Measurements from ENCODE around the gene MEA1.
A peak's percentile ranks its signal among the peaks of the same experiment; 100 is the strongest.
"Not testable (repeated sequence)": the region's sequence is repeated elsewhere in the genome, so short reads cannot be mapped to it uniquely, and the experiment has no call there.

MEA1 gene

DNA sequence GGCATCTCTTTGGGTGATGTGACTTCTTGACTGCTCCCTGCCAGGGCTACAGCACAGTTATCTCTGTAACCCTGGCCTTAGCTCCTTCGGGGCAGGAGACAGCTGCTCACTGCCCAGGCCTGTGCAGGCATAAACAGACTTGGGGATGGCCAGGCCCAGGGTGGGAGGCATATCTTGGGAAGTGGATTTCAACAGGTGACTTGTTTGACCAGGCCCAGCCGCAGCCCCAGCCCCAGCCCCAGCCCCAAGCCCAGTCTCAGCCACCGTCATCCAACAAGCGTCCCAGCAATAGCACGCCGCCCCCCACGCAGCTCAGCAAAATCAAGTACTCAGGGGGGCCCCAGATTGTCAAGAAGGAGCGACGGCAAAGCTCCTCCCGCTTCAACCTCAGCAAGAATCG, 7.5 kb downstream of the MEA1 start:
- no peak for DNase-seq

DNA sequence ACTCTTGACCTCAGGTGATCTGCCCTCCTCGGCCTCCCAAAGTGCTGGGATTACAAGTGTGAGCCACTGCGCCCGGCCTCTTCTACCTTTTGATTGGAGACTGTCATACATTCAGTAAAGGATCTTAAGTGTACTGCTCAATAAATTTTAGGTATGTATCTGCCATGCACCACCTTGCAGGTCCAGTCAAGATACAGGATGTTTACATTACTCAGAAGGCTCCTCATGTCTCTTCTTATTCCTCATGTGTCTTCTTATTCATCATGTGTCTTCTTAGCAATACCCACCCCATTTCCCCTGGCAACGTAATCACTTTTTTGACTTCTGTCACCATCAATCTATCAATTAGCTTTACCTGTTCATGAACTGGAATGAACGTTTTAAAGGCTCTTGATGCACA, 7.9 kb downstream of the MEA1 start:
- DNase-seq = no peak

DNA sequence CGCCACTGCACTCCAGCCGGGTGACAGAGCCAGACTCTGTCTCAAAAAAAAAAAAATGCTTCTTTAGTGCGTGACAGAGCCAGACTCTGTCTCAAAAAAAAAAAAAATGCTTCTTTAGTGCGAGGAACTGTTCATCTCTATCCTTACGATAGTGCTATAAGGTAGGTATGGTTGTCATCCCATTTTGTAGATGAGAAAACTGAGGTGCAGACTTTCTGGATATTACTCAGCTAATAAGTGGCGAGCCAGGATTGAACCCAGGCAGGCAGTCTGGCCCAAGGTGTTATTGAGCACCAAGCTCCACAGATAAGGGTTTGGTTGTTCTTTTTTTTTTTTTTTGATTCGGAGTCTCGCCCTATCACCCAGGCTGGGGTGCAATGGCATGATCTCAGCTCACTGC, 11.9 kb downstream of the MEA1 start:
- DNase-seq = no peak

DNA sequence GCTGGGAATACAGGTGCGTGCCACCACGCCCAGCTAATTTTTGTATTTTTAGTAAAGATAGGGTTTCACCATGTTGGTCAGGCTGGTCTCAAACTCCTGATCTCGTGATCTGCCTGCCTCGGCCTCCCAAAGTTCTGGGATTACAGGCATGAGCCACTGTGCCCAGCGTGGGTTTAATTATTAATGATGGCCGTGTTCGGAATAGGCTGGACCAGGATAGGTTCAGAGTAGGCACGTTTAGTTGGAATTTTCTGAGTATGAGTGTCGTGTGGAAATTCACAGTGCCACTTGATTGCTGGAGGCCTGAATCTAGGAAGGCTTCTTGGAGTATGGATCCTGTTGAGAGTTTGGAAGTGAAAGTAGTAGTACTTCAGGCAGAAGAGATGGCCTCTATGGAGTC, 15.5 kb downstream of the MEA1 start:
- not testable (repeated sequence) for DNase-seq

DNA sequence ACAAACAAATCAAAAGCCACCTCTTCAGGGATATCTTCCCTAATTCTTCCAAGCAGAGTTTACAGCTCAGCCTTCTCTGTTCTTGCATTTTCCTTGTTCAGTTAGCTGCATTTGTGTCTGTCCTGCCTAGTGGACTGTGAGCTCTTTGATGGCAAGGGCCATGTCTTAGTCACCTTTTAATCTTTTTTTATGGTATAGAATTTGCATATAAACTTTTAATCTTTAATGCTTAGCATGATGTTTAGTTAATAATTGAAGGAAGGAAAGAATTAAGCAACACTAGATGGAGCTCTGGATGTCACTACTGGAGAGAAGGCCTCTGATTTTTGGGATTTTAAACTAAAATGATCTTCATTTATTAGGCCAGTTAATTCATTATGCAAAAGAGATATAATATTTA, 17.2 kb downstream of the MEA1 start:
- no peak for DNase-seq

DNA sequence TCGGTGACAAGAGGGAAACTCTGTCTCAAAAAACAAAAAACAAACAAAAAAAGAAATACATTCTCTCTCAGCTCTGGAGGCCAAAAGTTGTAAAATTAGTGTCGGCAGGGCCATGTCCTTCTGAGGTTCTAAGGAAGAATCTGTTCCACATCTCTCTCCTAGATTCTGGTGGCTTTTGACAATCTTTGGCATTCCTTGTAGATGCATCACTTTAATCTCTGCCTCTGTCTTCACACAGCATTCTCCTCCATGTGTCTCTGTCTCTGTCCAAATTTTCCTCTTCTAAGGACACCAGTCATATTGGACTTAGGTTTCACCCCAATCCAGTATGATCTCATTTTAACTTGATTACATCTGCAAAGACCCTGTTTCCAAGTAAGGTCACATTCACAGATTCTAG, 20.3 kb downstream of the MEA1 start:
- DNase-seq = no peak

DNA sequence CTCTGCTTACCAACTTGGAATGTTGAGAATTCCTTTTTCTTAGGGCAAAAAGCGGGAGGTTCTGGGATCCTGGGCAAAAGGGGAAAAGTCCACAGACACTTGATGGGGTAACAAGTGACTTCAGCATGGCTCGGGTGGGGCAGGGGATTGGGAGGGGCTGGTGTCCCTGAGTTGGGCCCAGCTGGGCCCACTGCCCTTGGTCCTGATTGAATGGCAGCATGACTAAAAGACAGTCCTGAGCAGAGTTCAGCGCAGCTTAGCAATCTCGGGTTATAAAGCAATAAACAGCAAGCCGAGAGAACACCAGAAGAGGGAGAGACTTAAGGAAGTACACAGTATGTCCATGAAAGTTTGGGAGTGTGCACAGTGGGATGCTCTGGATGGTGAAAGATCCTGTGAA, 23.8 kb downstream of the MEA1 start:
- DNase-seq = no peak

DNA sequence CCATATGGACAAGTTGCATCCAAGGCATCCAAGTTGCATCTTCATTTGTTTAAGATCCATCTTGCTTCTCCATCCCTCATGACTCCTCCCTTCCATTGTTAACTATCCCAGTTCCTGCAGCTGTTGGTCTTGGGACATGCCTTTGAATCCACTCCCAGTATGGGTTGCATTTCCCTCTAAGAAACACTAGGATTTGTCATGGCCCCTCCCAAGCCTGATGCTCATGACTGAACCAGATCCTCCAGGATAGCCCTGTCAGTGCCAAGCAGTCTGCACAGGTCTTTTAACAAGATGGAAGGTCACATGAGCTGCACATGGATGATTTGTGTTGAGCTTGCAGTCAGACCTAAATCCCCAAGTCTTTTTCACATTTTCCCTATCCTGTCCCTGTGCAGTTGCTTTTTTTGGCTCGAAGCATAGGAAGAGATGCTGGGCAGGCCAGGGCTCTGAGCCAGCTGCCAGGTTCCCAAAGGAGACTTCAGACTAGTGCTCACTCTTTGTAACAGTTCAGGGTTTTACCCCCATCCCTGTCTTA, 25.2 kb downstream of the MEA1 start:
- no peak for DNase-seq

DNA sequence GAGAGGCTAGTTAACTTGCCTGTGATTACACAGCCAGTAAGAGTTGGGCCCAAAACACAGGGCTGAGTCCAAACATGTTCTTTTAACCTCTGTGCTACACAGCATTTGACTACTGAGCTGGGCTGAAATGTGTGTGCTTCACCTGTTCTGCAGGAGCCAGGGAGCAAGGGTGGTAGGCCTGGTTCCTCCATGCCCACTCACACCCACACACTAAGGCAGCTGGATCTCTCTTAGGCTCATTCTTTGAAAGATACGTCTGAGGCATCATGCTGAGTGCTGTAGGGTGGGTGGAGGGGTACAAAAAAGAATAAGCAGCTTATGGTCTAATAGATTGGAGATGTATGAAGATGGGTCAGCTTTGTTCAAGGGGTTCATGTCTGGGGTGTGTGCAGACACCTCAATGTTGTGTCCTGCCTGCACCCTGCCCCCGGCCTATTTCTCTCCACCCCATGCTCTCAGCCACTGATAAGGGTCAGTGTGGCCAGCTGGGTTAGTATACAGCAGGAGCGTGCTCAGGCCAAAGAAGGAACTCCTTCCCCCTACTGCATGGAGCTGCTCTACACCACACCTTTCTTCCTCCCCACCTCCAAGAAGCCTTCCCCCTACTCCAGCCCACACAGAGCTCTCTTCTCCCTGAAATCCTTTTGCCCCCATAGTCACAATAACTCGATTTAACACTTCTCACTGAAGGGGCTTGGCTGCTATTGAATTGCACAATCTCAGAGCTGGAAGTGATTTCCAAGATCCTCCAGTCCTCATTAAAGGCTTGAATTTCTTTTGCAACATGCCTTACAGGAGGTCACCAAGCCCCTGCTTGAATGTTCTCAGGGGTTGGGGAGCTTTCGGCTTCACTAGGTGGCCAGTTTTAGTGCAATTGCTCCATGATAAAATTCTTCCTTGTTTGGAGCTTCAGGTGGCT, 26.0 kb downstream of the MEA1 start:
- no peak for DNase-seq

DNA sequence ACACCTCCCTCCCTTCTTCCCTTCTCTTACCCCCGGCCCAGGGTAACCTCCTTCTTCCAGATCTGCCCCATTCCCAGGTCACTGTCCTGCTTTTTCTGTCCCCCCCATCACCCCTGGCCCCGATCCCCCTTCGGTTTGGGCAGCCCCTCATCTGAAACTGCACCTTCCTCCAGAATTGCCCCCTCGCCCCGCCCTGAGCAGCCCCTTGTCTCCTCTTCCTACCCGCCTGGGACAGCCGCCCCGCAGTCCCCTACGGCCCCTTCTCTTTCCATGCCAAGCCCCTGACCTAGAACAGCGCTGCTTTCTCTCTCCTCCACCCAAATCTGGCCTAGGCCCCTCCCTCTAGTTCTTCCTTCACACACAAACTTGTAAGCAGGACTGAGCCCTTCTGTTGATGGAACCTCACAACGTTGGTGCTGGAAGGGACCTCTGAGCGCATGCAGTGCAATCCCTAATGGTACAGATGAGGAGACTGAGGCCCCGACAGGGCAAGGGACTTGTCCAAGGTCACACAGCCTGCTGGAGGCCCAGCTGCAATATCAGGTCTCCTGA, 28.7 kb downstream of the MEA1 start:
- no peak for DNase-seq

DNA sequence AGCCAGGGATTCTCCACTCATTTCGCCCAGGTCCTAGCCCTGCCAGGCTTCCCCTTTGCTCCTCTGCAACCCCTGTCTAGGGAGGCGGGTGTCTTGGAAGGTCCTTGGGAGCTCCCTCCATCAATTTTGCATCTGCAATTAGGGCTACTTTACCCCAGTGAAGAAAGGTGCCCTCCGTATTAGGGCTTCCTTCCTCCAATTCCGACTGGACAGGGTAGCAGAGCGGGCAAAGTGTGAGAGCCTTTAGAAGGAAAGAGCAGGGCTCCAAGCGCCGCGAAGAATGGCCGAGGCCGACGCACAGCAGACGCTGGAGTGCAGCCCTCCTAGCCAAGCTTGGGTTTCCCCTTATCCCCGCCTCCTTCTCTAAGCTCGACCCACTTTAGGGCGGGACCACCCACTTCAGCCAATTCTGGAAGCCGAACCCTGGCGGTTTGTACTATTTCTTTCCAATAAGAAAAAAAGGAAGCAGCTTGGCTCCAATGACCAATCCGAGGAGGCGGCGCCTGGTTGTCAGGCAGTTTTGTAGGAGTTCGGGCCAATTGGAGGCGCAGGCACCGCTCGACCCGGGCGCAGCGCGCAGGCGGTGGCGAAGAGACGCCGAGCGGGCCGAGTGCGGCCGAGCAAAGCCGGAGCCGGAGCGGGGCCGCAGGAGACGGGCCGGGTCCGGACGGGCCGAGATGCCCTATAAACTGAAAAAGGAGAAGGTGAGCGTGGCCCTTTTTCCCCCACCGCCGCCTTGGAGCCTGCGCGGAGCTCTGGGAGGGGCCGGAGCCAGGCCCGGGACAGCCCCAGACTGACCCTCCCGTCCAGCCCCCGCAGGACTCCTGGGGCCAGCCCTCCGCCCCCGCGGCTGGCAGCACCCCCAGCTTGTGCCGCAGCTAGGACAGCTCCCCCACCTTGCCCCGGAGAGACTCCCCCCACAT, 29.5 kb downstream of the MEA1 start, which contains the start of gene PPP2R5D:
TSS of gene PPP2R5D (plus strand) at position 570 of the 923 bp plus-strand sequence. CDS start at position 678, 108 bp downstream.
- peak; percentile 99 for DNase-seq

DNA sequence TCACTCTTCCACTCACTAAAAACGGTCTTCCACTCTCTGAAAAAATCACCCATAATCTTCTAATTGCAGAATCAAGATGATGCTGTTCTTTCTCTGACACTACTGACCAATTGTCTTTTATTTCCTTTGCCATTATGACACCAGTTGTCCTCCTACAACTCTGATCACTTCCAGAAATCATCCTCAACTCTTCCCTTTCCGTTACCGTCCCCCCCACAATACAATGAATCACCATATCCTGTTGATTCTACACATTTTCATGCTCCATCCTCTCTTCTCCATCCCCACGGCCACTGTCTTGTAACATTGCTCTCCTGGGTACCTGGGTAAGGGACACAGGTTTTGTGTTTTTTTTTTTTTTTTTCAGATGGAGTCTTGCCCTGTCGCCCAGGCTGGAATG, 31.9 kb downstream of the MEA1 start:
- no peak for DNase-seq

DNA sequence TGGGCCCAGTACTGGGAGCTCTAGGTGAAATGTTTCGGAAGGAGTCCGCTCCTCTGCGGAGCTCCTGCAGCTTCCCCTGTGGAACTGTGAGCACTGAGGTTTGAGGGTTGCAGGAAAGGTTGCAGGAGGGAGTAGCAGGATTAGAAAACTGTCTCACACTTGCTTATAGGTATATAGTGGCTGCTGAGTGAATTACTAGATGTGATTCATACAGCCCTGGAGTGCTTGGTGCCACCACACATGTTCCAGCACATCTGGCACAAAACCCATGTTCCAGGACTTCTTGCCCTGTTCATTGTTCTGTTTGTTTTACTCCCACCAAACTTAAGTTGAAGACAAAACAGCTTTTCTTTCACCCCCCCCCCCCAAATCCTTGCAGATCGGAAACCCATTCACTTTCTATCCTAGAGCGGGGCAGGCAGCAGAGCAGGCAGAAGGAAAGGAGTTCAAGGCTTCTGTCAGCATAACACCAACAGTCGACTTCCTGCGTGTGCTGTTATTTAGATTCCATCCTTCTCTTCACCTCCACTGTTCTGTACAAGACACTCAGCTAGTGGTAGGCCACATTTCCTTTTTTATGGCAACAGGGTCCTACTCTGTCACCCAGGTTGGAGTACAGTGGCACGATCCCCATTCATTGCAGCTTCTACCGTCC, 34.1 kb downstream of the MEA1 start:
- peak; percentile 54 for DNase-seq

DNA sequence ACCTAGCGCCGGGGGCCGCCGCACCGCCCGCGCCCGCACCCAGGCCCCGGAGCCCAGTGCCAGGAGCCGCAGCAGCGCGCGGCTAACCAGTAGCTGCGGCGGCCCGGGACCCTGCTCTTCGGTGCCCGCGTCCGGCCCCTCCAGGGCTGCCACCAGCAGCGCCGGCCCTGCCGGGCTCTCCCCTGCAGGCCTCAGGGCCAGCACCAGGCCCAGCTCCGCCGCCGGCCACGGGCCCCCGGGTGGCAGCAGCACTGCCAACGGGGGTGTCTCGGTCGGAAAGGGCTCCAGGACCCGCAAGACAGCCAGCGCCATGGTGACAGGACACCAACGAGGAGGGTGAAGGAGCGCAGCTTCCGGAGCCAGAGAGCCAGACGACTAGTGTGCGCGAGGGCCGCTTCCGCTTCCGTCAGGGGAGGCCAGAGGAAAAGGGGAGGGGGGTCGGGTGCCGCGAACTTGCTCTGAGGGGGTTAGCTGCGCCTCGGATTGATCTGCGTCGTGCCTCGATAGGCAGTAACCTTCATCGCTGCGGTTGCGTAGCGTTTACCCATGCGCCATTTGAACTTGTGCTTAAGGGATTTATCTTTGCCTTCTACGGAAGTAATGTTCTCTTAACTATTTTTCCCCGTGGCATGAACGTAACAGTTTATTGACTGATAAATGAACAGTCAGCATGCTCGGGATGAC, 34.8 kb downstream of the MEA1 start, which contains the start of gene PEX6:
TSS of gene PEX6 (minus strand) at position 343 of the 684 bp plus-strand sequence. CDS start at position 312, 31 bp downstream.
- DNase-seq = peak; percentile 93

DNA sequence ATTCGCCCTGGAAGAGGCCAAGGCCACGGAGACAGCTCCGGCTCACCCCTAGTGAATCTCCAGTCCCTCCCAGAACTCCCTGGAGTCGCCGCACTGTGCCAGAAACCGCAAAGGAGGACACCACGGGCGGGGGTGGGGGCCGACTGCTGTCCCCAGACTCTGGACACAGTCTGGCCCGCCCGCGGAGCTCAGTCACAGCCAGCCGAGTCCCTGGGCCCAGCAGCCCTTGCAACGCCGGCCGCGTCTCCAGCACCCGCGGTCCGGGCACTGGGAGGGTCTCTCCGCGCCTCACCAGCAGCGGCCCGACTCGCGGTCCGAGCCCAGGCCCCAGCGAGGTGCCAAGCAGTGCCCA, 35.3 kb downstream of the MEA1 start:
- DNase-seq = no peak

DNA sequence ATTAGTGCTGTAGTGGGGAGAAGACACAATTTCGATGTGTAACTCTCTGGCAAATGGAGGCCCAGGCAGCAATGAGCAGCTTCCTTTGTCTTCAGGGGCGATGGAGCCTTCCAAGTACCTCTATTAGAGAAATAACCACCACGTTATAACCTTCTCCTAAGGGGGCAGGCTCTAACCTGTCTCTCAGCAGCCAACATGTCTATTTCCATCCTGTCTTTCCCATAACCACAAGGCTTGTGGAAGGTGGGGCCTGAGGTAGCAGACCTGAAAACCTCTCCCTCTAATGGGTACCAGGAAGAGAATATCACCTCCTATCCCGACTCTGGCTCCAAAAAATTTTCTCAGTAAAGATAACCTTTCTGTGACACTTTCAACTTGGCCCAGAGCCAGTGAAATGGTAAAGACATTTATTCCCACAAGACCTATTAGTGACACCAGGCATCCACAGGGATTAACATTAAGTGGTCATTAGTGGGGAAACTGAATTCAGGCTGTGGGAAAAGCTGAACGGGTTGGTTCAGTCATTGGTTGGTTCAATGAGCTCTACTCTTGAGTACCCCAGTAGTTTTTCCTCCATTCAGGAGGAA, 38.7 kb downstream of the MEA1 start:
- DNase-seq = no peak

DNA sequence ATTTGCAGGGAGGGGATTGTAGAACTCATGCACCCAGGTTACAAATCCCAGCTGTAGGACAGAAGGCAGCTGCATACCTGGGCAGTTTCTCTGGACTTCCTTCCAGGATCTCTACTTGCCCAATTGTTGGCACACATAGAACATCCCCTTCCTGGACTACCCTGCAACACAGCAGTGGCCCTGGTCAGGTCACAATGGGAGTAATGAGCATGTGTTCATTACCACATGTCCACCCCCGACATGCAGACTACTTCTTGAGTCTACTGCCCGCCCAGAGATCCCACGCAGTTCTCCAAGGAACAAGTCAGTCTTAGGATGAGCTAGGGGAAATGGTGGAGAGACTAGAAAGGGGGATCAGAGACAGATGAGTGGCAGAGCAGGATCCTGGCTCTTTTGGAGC, 39.8 kb downstream of the MEA1 start:
- no peak for DNase-seq

DNA sequence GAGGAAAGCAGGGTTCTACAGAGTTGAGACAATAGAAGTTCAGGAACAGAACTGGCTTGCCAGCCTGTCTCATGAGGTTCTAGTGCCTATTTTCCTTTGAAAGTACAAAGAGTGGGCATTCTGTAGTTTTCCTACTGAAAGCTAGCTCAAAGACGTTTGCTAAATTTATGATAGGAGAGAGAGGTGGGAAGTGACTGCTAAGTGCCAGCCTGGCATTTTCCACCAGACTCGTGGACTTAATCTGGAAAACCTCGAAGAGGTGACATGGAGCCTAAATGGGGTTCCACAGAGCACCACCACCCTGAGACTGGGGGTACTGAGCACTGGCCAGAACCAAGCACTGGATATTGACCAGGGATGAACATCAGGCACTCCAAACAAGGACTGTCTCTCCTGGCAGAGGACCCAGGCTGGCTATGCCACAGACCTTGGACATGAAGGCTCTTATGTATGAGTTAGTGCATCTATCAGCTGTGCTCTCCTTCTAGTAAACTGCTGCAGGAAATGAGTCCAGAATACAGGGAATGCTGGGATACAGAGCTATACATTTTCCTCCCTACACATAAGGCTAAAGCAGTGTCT, 41.9 kb downstream of the MEA1 start:
- DNase-seq = no peak

DNA sequence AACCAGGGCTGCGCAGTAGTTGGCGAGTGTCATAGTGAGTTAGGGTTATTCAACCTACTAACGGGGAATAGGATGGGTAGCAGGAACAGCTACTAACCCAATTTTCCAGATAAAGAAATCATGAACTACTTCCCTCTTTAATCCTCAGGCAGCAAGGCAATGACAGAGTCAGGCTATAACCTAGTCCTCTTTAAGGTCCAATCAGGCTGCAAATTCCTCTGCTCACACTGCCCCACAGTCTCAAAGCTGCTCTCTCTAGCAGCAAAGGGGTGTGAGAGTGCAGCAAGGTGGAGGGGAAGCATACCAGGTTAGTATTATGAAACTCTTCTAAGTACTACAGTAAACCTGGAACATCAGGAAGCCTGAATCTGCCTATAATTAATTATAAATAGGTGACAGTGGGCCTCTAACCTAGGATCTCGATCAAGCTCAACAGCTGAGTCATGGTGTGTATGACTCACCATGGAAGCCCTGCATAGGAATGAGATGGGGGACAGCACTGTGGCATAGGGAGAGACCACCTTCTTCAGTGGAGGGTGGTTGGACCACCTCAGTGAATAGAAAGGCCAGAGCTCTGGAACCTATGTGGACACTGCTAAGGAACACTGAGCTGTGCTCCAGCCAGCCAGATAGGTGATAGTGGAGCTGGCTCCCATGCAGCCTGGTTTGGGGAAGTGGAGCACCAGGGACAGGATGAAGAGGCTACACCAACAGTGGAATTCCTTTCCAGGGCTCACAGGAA, 42.7 kb downstream of the MEA1 start:
- no peak for DNase-seq

DNA sequence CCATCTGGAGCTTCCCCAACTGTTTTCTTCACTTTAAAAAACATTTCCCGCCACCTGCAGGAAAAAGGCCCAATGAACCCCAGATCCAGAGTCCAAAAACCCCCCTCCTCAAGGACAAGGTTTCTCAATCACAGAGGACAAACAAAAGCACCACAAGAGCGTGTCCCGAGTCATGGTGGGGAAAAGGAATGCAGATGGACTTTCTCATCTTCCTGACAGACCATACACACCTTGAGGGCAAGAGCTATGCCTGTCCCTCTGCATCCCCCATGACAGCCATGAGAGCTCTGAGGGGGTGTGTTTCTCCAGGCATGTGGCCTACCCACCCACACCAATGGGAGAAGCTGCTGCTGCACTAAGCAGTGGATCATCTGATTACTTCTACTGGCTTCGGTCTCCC, 43.8 kb downstream of the MEA1 start:
- no peak for DNase-seq
